ENCODE results near the gene UTP25. TPM values are rescaled to one million over a fixed set of nuclear protein-coding genes. Genes with fewer than 3 reads are reported as not detected.

The UTP25 gene
- total RNA-seq, 2 donors from 2014 or later: 5.7 to 11.6 TPM

DNA sequence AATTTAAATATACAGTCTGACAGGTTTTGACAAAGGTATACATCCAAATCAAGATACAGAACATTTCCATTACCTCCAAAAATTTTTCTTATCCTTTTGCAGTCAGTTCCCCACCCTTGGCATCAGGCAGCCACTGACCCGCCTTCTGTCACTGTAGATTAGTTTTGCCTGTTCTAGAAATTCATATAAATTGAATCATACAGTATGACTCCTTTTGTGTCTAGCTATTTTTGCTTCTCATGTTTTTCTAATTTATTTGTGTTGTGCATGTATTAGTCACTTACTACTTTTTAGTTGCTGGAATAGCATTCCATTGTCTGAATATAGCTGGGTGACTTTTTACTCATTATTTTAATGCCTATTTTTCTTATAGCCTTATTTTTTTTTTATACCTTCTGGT is 3.8 kb downstream of the UTP25 start:
- Histone ChIP-seq H3K36me3 (peaks cover 32% of the 10 kb centered on the region), H3K9me3 (no peaks in the 10 kb centered on the region), H3K27ac (no peak overlapping the region), H3K4me1 (ENCODE audit: control insufficient read depth in 1 of 2, low read depth in 2 of 2) (peaks cover 11 to 17% of the 10 kb centered on the region in 2 donors), H3K27me3 (replicated peaks; ENCODE audit: insufficient read depth) (no peaks in the 10 kb centered on the region), H3K4me3 (no peak overlapping the region)
- TF ChIP-seq, protein P1, sequence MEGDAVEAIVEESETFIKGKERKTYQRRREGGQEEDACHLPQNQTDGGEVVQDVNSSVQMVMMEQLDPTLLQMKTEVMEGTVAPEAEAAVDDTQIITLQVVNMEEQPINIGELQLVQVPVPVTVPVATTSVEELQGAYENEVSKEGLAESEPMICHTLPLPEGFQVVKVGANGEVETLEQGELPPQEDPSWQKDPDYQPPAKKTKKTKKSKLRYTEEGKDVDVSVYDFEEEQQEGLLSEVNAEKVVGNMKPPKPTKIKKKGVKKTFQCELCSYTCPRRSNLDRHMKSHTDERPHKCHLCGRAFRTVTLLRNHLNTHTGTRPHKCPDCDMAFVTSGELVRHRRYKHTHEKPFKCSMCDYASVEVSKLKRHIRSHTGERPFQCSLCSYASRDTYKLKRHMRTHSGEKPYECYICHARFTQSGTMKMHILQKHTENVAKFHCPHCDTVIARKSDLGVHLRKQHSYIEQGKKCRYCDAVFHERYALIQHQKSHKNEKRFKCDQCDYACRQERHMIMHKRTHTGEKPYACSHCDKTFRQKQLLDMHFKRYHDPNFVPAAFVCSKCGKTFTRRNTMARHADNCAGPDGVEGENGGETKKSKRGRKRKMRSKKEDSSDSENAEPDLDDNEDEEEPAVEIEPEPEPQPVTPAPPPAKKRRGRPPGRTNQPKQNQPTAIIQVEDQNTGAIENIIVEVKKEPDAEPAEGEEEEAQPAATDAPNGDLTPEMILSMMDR (IDR thresholded peaks at IDR 0.05): no peak
- DNase-seq (ENCODE audit: low spot score) (no peak), ATAC-seq (ENCODE audit: insufficient number of reproducible peaks, low FRiP score, low read depth) (no peak)

DNA sequence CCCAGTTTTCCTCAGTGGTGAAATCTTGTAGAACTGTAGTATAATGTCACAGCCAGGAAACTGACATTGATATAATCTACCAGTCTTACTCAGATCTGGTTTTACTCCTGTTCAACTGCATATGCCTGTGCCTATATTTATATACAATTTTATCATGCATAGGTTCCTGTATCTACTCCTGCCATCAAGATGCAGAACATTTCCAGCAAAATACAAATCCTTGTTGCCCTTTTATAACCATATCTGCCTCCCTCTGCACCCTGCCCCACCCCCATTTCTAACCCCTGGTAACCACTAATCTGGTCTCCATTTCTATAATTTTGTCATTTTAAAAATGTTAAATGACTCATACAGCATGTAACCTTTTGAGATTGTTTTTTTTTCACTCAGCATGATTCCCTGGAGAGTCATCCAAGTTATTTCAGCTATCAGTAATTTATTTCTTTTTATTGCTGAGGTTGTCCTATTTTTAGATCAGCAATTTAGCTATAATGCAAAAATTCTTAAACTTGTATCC is 8.1 kb downstream of the UTP25 start:
- H3K27me3 ChIP-seq (replicated peaks; ENCODE audit: insufficient read depth): no peaks in the 10 kb centered on the region
- TF ChIP-seq, protein P1 (IDR thresholded peaks at IDR 0.05): no peak
- H3K4me3 ChIP-seq: no peak overlapping the region
- no peak for DNase-seq (ENCODE audit: low spot score)
- no peak for ATAC-seq (ENCODE audit: insufficient number of reproducible peaks, low FRiP score, low read depth)
- H3K36me3 ChIP-seq: peaks cover 55% of the 10 kb centered on the region
- no peaks in the 10 kb centered on the region for H3K9me3 ChIP-seq
- H3K4me1 ChIP-seq (ENCODE audit: control insufficient read depth in 1 of 2, low read depth in 2 of 2): peaks cover 5 to 19% of the 10 kb centered on the region in 2 donors
- H3K27ac ChIP-seq: no peak overlapping the region

DNA sequence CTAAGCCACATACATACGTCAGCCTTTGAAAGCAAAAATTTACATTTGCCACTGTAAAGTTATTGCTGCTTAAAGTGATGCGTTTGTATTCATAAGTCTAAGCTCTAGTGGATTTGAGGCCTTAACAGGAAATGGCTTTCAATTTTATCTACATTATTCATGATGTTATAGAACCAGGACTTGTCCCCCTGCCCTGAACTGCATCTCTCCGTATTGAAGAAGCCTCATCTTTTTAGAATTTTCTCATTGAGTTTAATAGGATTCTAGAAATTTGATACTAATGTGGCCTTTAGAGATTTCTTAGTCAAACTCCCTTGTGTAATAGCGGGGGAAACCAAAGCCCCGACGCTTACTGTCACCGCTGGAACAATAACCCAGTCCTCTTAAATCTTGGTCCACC is 9.9 kb downstream of the UTP25 start:
- no peak overlapping the region for H3K27ac ChIP-seq
- H3K36me3 ChIP-seq: peaks cover 59% of the 10 kb centered on the region
- DNase-seq (ENCODE audit: low spot score) (no peak), ATAC-seq (ENCODE audit: insufficient number of reproducible peaks, low FRiP score, low read depth) (no peak)
- H3K4me1 ChIP-seq (ENCODE audit: control insufficient read depth in 1 of 2, low read depth in 2 of 2): peaks cover 6 to 19% of the 10 kb centered on the region in 2 donors
- no peaks in the 10 kb centered on the region for H3K9me3 ChIP-seq
- no peak overlapping the region for H3K4me3 ChIP-seq
- TF ChIP-seq, protein P1 (IDR thresholded peaks at IDR 0.05): no peak
- no peaks in the 10 kb centered on the region for H3K27me3 ChIP-seq (replicated peaks; ENCODE audit: insufficient read depth)

DNA sequence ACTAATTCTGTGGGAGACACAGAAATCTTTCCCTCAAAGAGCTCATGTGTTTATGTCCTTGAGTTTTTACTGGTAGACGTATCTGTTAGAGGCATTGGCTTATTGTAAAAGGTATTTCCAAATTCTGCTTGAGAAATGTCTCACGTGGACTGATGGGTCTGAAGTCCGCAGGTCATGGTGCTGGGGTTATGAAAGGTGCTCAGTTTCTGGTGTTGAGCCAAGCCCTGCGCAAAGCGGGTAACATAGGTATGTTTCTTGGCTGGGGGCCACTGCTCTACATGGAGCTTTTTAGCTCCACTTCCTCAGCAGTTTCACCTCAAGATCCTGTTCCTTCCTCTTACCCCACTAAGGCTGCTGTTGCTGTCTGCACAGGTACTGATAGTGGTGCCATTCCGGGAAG is 10.8 kb downstream of the UTP25 start:
- DNase-seq (ENCODE audit: low spot score) (no peak), ATAC-seq (ENCODE audit: insufficient number of reproducible peaks, low FRiP score, low read depth) (no peak)
- Histone ChIP-seq H3K4me1 (ENCODE audit: control insufficient read depth in 1 of 2, low read depth in 2 of 2) (peaks cover 6 to 19% of the 10 kb centered on the region in 2 donors), H3K27ac (peak overlapping the region in 1 of 2 donors; percentile 73), H3K27me3 (replicated peaks; ENCODE audit: insufficient read depth) (no peaks in the 10 kb centered on the region), H3K4me3 (no peak overlapping the region), H3K9me3 (no peaks in the 10 kb centered on the region), H3K36me3 (peaks cover 58% of the 10 kb centered on the region)
- TF ChIP-seq, protein P1 (IDR thresholded peaks at IDR 0.05): no peak

DNA sequence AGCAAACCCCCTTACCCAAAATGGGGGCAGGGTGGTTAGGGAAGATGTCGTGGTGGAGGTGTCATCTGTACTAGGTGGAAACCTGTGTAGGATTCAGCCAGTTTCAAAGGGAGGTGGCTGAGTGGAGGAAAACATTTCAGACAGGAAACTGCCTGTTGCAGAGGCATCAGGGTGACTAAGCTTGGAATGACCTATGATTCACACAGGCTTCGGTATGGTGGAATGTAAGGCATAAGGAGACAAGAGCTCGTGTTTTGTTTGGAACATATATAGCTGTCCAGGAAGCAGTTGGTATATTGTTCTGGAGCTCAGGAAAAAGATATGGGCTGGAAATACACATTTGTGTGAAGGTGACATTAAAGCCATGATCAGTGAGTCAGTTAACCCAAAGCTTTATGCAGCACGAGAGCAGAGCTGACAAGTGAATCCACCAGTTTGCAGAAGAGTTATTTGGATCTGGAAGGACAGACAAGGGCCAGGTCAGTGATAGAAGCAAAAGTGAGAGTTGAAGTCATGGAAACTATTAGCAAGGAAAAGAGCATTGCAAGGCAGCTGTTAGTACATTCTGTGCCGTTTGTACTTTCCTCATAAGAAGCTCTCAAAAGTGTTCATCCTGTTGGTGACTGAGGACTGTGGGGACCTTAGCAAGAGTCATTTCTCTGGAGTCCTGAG is 12.2 kb downstream of the UTP25 start:
- Histone ChIP-seq H3K27ac (peak overlapping the region; percentile 13 to 73), H3K27me3 (replicated peaks; ENCODE audit: insufficient read depth) (no peaks in the 10 kb centered on the region), H3K4me3 (no peak overlapping the region), H3K4me1 (ENCODE audit: control insufficient read depth in 1 of 2, low read depth in 2 of 2) (peaks cover 6 to 19% of the 10 kb centered on the region in 2 donors), H3K36me3 (peaks cover 52% of the 10 kb centered on the region), H3K9me3 (no peaks in the 10 kb centered on the region)
- ATAC-seq (ENCODE audit: insufficient number of reproducible peaks, low FRiP score, low read depth): peak; percentile 76
- no peak for DNase-seq (ENCODE audit: low spot score)
- TF ChIP-seq, protein P1 (IDR thresholded peaks at IDR 0.05): no peak
